Endothelial cell of umbilical vein (primary cell): ENCODE results near the gene DCDC1. TPM values are rescaled to one million over a fixed set of nuclear protein-coding genes. Genes with fewer than 3 reads are reported as not detected.

Experiments used
- BruUV-seq: library from RNA; stranded (reverse); fragments of 400-500 nt; replicated peaks from 2 replicates; lab custom pipeline; 2021; lab: Mats Ljungman, UMichigan
- CTCF ChIA-PET: fragments of 300-600, 350-600 bp; sonication (Branson Sonifier 250); formaldehyde crosslinking; loops from one replicate; lab custom pipeline; 2021; ENCODE audit warnings: antibody characterized with exemption, inconsistent platforms; lab: Charles Lee
- POLR2A ChIA-PET: fragments of 300-600, 350-600 bp; sonication (Branson Sonifier 250); formaldehyde crosslinking; loops from one replicate; lab custom pipeline; 2021; ENCODE audit warnings: antibody characterized with exemption, inconsistent platforms; lab: Charles Lee
- DNase-seq: peaks from one replicate; pipeline ENCODE4 v3.0.0-alpha.2; 2011; ENCODE audit warnings: low read depth, low spot score
- FAIRE-seq: peaks from 2 replicates; lab custom pipeline; 2011; peaks lifted over from hg19 to GRCh38; lab: Jason Lieb, UNC
- H2AFZ ChIP-seq: 2 replicates; pipeline ENCODE4 v1.6.0; 2012; ENCODE audit warnings: low read depth, low read length, control low read depth, inconsistent platforms
- H3K27ac ChIP-seq: 2 replicates; pipeline ENCODE4 v1.5.1; 2011; ENCODE audit warnings: low read depth, mild to moderate bottlenecking, control low read depth, low read length, moderate library complexity; ENCODE audit not compliant: insufficient read depth
- H3K27me3 ChIP-seq, 2 experiments: 2 replicates each; pipeline versions ENCODE4 v1.6.0 to v1.6.1; 2011; ENCODE audit warnings: low read length in 2 of 2, mixed read lengths in 1 of 2; ENCODE audit not compliant: control insufficient read depth in 2 of 2, insufficient read depth in 2 of 2
- H3K36me3 ChIP-seq, 2 experiments: 2 replicates in 1 of 2; 3 replicates in 1 of 2; pipeline ENCODE4 v1.5.1; 2011; ENCODE audit warnings: low read length in 2 of 2, mild to moderate bottlenecking in 1 of 2, moderate library complexity in 1 of 2; ENCODE audit not compliant: control insufficient read depth in 2 of 2, insufficient read depth in 2 of 2; ENCODE audit errors: extremely low read depth in 1 of 2
- H3K4me1 ChIP-seq: 3 replicates; pipeline ENCODE4 v1.5.1; 2011; ENCODE audit warnings: mild to moderate bottlenecking, low read length; ENCODE audit not compliant: control insufficient read depth, insufficient read depth; ENCODE audit errors: extremely low read depth
- H3K4me2 ChIP-seq: 2 replicates; pipeline ENCODE4 v1.6.1; 2011; ENCODE audit warnings: low read length, control low read depth, mixed read lengths; ENCODE audit not compliant: insufficient read depth
- H3K4me3 ChIP-seq, 3 experiments: fragments of 200-600 bp in 1 of 3; sonication (generic), shearing (Covaris generic) in 1 of 3; replicated peaks in 1 of 3; 2 replicates each; pipeline ENCODE4 v1.5.1; 2011 to 2016; ENCODE audit warnings: control low read depth in 3 of 3, low read length in 3 of 3, mild to moderate bottlenecking in 2 of 3, inconsistent platforms in 1 of 3, low read depth in 1 of 3, moderate library complexity in 1 of 3; ENCODE audit not compliant: insufficient read depth in 1 of 3
- H3K79me2 ChIP-seq: 2 replicates; pipeline ENCODE4 v1.6.0; 2012; ENCODE audit warnings: low read length, inconsistent platforms; ENCODE audit not compliant: control insufficient read depth, insufficient read depth
- H3K9ac ChIP-seq: replicated peaks from 2 replicates; pipeline ENCODE3; 2011; ENCODE audit warnings: low read length, control low read depth; ENCODE audit not compliant: insufficient read depth; ENCODE audit errors: extremely low read depth
- H3K9me1 ChIP-seq: replicated peaks from 3 replicates; pipeline ENCODE4 v1.6.0; 2011; ENCODE audit warnings: mild to moderate bottlenecking, low read length; ENCODE audit not compliant: control insufficient read depth, insufficient read depth; ENCODE audit errors: extremely low read depth
- H3K9me3 ChIP-seq: replicated peaks from 2 replicates; pipeline ENCODE4 v1.5.1; 2012; ENCODE audit warnings: low read length, inconsistent platforms; ENCODE audit not compliant: control insufficient read depth, insufficient read depth
- H4K20me1 ChIP-seq: replicated peaks from 2 replicates; pipeline ENCODE3; 2011; ENCODE audit warnings: mild to moderate bottlenecking, low read length; ENCODE audit not compliant: control insufficient read depth, insufficient read depth; ENCODE audit errors: extremely low read depth
- CTCF ChIP-seq, 2 donors: IDR thresholded peaks; 1 replicate in 1 of 2; 2 replicates in 1 of 2; pipeline ENCODE4 v1.5.1; 2011; ENCODE audit warnings: low read length in 2 of 2, mild to moderate bottlenecking in 2 of 2, moderate library complexity in 2 of 2, control low read depth in 1 of 2, inconsistent platforms in 1 of 2, low read depth in 1 of 2; ENCODE audit not compliant: insufficient read depth in 1 of 2; ENCODE audit errors: extremely low read depth in 1 of 2
- EZH2 ChIP-seq: IDR thresholded peaks from 2 replicates; pipeline ENCODE4 v1.6.1; 2012; ENCODE audit warnings: borderline replicate concordance, low read depth, mild to moderate bottlenecking, moderate library complexity, low read length, inconsistent platforms; ENCODE audit not compliant: severe bottlenecking
- FOS ChIP-seq: IDR thresholded peaks from 2 replicates; pipeline ENCODE4 v1.6.1; 2011; ENCODE audit warnings: mild to moderate bottlenecking, low read length, moderate library complexity, borderline replicate concordance; ENCODE audit not compliant: insufficient read depth
- GATA2 ChIP-seq: IDR thresholded peaks from 2 replicates; pipeline ENCODE4 v1.7.0; 2011; ENCODE audit warnings: low read depth, mild to moderate bottlenecking, moderate library complexity, mixed read lengths, low read length; ENCODE audit not compliant: insufficient read length, insufficient read depth
- JUN ChIP-seq: IDR thresholded peaks from 2 replicates; pipeline ENCODE4 v1.6.1; 2011; ENCODE audit warnings: borderline replicate concordance, low read depth; ENCODE audit not compliant: insufficient read length, insufficient read depth
- MAX ChIP-seq: IDR thresholded peaks from 2 replicates; pipeline ENCODE4 v1.6.1; 2011; ENCODE audit not compliant: insufficient read depth, insufficient read length
- MYC ChIP-seq: IDR thresholded peaks from one replicate; pipeline ENCODE4 v1.6.1; 2011; ENCODE audit warnings: mild to moderate bottlenecking, low read depth, low read length
- POLR2A ChIP-seq: IDR thresholded peaks from 2 replicates; pipeline ENCODE4 v1.6.1; 2012; ENCODE audit warnings: low read depth, mild to moderate bottlenecking, control low read depth, low read length
- POLR2AphosphoS5 ChIP-seq: IDR thresholded peaks from 2 replicates; pipeline ENCODE4 v1.6.1; 2012; ENCODE audit warnings: low read depth, mild to moderate bottlenecking, control low read depth, low read length, moderate library complexity; ENCODE audit not compliant: insufficient read depth
- dilution Hi-C: fragments of 300-500 bp; cut with MboI; formaldehyde crosslinking; loops from one replicate; pipeline ENCODE4 v1.15.0; 2019; ENCODE audit warnings: low sequenced_read_pairs; ENCODE audit not compliant: extremely low pct_ligation_motif_present
- intact Hi-C: fragments of 100-400 bp; cut with micrococcal nuclease; formaldehyde crosslinking; loops from one replicate; pipeline ENCODE4 v1.10.0; 2022
- polyA plus RNA-seq, 4 experiments: library from polyadenylated mRNA; depleted of rRNA in 3 of 4; stranded (reverse) in 3 of 4; unstranded in 1 of 4; fragments of >200 nt; gene quantifications; 2 replicates each; pipeline versions ENCODE4 v1.2.1 to v1.2.3, GENCODE V29; 2011 to 2012; ENCODE audit warnings: missing spikeins in 1 of 4
- total RNA-seq: library from RNA; stranded (reverse); gene quantifications from 2 replicates; pipeline ENCODE4 v1.2.3, GENCODE V29; 2021

DCDC1 gene
- total and polyA plus RNA-seq, 2 donors (not counting 3 experiments of a cell fraction or from before 2014, with no cell fraction given) = 0.04 TPM; not detected in 1

- no peak for FAIRE-seq
- Histone ChIP-seq H3K4me2 (no peak overlapping the region), H3K27me3 (no peaks in the 10 kb centered on the region), H4K20me1 (no peaks in the 10 kb centered on the region), H3K9me3 (no peaks in the 10 kb centered on the region), H3K9ac (no peak overlapping the region), H3K27ac (no peak overlapping the region), H2AFZ (no peak overlapping the region), H3K79me2 (no peaks in the 10 kb centered on the region), H3K4me1 (no peaks in the 10 kb centered on the region), H3K36me3 (no peaks in the 10 kb centered on the region), H3K9me1 (no peaks in the 10 kb centered on the region), H3K4me3 (no peak overlapping the region)
- dilution Hi-C loops (no loop called here), intact Hi-C loops (no loop called here)
- DNase-seq = no peak
- TF ChIP-seq GATA2 (no peak), CTCF (IDR thresholded peaks at IDR 0.05; ENCODE audit: extremely low read depth in 1 of 2, insufficient read depth in 1 of 2, low read depth in 1 of 2, low read length in 2 of 2) (no peak), EZH2 (no peak), MYC (no peak), JUN (no peak), POLR2AphosphoS5 (no peak), POLR2A (no peak), MAX (no peak), FOS (no peak)
- ChIA-PET CTCF (no interaction called here), POLR2A (no interaction called here)
- BruUV-seq = no TSS peak
Measured at GRCh38 chr11:30852091-30852490, 517.4 kb downstream of the DCDC1 start.
